MM.1S (cell line): ENCODE measurements around the gene DOCK4.

ENCODE experiments used
- DNase-seq: peaks from one replicate; pipeline ENCODE4 v3.0.0-alpha.2; 2015
- H2AFZ ChIP-seq: fragments of 300-600 bp; sonication (generic); 2 replicates; pipeline ENCODE4 v1.6.0; 2016; ENCODE audit warnings: antibody characterized with exemption, low read length
- H3F3A ChIP-seq: fragments of 300-600 bp; sonication (generic); 2 replicates; pipeline ENCODE4 v1.6.1; 2016; ENCODE audit warnings: mild to moderate bottlenecking, antibody characterized with exemption, low read length, moderate library complexity, mixed read lengths; ENCODE audit not compliant: insufficient read depth
- H3K27ac ChIP-seq: fragments of 300-600 bp; sonication (generic); 2 replicates; pipeline ENCODE4 v1.5.1; 2016; ENCODE audit warnings: mild to moderate bottlenecking, low read length
- H3K27me3 ChIP-seq: fragments of 300-600 bp; sonication (generic); replicated peaks from 2 replicates; pipeline ENCODE4 v1.6.0; 2016; ENCODE audit warnings: low read length; ENCODE audit not compliant: insufficient read depth
- H3K36me3 ChIP-seq: fragments of 300-600 bp; sonication (generic); replicated peaks from 2 replicates; pipeline ENCODE4 v1.6.1; 2016; ENCODE audit warnings: mild to moderate bottlenecking, low read length, mixed read lengths; ENCODE audit not compliant: insufficient read depth
- H3K4me1 ChIP-seq: fragments of 300-600 bp; sonication (generic); 2 replicates; pipeline ENCODE4 v1.6.1; 2016; ENCODE audit warnings: low read length, mixed read lengths
- H3K4me2 ChIP-seq: fragments of 300-600 bp; sonication (generic); 2 replicates; pipeline ENCODE4 v1.6.0; 2016; ENCODE audit warnings: low read depth, low read length
- H3K4me3 ChIP-seq: fragments of 300-600 bp; sonication (generic); 2 replicates; pipeline ENCODE4 v1.5.1; 2016; ENCODE audit warnings: low read length, mixed read lengths
- H3K79me2 ChIP-seq: fragments of 300-600 bp; sonication (generic); 2 replicates; pipeline ENCODE4 v1.6.1; 2016; ENCODE audit warnings: mixed run types, low read length, mixed read lengths
- H3K9ac ChIP-seq: fragments of 300-600 bp; sonication (generic); 2 replicates; pipeline ENCODE4 v1.6.1; 2016; ENCODE audit warnings: low read length, mixed read lengths
- H3K9me2 ChIP-seq: fragments of 300-600 bp; sonication (generic); replicated peaks from 2 replicates; pipeline ENCODE4 v1.6.1; 2016; ENCODE audit warnings: mild to moderate bottlenecking, low read length, mixed read lengths; ENCODE audit not compliant: insufficient read depth
- H3K9me3 ChIP-seq: fragments of 300-600 bp; sonication (generic); replicated peaks from 2 replicates; pipeline ENCODE4 v1.6.1; 2016; ENCODE audit warnings: mild to moderate bottlenecking, low read length, mixed read lengths; ENCODE audit not compliant: insufficient read depth
- H4K20me1 ChIP-seq: fragments of 300-600 bp; sonication (generic); 2 replicates; pipeline ENCODE4 v1.6.1; 2016; ENCODE audit warnings: mild to moderate bottlenecking, low read length, moderate library complexity, mixed read lengths; ENCODE audit not compliant: insufficient read depth
- EZH2 ChIP-seq: fragments of 300-600 bp; sonication (generic); optimal IDR thresholded peaks from 2 replicates; pipeline ENCODE3; 2017; ENCODE audit warnings: low read depth, mild to moderate bottlenecking, antibody characterized with exemption, low read length, mixed read lengths
- EZH2phosphoT487 ChIP-seq: fragments of 300-600 bp; sonication (generic); IDR thresholded peaks from 2 replicates; pipeline ENCODE4 v1.6.1; 2018; ENCODE audit warnings: antibody characterized with exemption, low read length
- TF ChIP-seq, protein P1 (sequence below): fragments of 300-600 bp; sonication (generic); IDR thresholded peaks from 2 replicates; pipeline ENCODE4 v1.5.1; 2016; ENCODE audit warnings: antibody characterized with exemption, low read length, mixed read lengths

DOCK4 gene

DNA sequence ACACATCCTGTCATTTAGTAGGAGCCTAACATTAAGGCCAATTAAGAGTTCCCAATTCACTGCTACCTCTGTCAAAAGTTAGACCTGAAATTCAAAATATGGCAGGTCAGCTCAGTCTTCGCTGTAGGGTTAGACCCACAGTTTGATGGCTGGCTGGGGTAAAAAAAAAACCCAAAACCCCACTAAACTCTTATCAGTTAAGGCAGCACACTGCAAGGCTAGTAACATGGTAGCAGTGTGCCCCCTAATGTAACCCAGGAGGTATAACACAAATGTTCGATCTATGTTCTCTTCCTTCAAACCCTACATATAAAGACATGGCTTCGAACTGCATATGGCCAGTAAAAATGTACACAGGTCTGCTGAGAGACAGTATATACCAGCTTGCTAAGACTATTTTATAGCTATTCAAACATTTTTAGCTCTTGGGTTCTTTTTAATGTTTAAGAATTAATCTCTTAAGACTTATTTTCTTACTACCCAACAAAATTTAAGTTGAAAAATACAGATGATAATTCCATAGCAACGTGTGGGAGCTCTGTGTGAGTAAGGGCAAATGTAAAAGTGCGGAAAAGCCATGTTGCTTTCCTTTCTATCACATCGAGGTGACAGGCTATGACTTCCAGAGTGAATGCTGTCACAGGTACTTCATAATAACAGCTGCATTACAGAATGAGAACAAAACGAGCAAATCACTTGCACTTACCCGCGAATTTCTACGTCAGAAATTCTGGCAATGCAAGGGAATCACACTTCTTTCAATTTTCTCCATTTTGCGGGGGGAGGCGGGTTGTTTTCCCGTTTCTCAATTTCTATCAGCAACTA is 475.5 kb downstream of the DOCK4 start:
- H3K9ac ChIP-seq: no peak overlapping the region
- no peak for TF ChIP-seq EZH2
- TF ChIP-seq, protein P1, sequence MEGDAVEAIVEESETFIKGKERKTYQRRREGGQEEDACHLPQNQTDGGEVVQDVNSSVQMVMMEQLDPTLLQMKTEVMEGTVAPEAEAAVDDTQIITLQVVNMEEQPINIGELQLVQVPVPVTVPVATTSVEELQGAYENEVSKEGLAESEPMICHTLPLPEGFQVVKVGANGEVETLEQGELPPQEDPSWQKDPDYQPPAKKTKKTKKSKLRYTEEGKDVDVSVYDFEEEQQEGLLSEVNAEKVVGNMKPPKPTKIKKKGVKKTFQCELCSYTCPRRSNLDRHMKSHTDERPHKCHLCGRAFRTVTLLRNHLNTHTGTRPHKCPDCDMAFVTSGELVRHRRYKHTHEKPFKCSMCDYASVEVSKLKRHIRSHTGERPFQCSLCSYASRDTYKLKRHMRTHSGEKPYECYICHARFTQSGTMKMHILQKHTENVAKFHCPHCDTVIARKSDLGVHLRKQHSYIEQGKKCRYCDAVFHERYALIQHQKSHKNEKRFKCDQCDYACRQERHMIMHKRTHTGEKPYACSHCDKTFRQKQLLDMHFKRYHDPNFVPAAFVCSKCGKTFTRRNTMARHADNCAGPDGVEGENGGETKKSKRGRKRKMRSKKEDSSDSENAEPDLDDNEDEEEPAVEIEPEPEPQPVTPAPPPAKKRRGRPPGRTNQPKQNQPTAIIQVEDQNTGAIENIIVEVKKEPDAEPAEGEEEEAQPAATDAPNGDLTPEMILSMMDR: peak; percentile 43
- no peaks in the 10 kb centered on the region for H3K79me2 ChIP-seq
- H3K27ac ChIP-seq: no peak overlapping the region
- no peak overlapping the region for H3K4me3 ChIP-seq
- H3K36me3 ChIP-seq: no peaks in the 10 kb centered on the region
- H3K9me3 ChIP-seq: no peaks in the 10 kb centered on the region
- H2AFZ ChIP-seq: no peak overlapping the region
- no peaks in the 10 kb centered on the region for H3F3A ChIP-seq
- H4K20me1 ChIP-seq: no peaks in the 10 kb centered on the region
- H3K4me2 ChIP-seq: no peak overlapping the region
- no peaks in the 10 kb centered on the region for H3K9me2 ChIP-seq
- no peaks in the 10 kb centered on the region for H3K27me3 ChIP-seq
- peak; percentile 29 for DNase-seq
- H3K4me1 ChIP-seq: no peaks in the 10 kb centered on the region

DNA sequence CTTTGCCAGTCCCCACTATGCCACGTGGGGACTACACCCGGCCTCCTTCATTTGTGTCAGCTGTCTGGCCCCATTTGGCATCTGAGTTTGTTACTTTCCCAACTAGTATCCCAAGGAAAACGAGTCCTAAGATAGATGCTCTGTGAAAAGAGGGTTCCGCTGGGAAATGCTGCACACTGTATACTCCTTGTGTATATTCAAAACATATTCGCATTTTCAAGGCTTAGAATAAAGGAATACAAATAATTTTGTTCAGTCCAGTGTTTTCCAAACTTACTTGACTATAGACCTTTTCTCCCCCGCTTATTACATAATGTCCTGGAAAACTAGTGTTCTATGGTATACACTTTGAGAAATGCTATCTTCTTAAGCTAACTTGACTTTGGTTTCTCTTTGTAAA is 476.1 kb downstream of the DOCK4 start:
- H3K9me3 ChIP-seq: no peaks in the 10 kb centered on the region
- H4K20me1 ChIP-seq: no peaks in the 10 kb centered on the region
- no peaks in the 10 kb centered on the region for H3K27me3 ChIP-seq
- no peaks in the 10 kb centered on the region for H3K4me1 ChIP-seq
- no peak overlapping the region for H3K4me2 ChIP-seq
- no peak overlapping the region for H3K9ac ChIP-seq
- no peaks in the 10 kb centered on the region for H3F3A ChIP-seq
- no peak overlapping the region for H3K4me3 ChIP-seq
- no peak for DNase-seq
- no peaks in the 10 kb centered on the region for H3K9me2 ChIP-seq
- TF ChIP-seq EZH2: no peak
- TF ChIP-seq, protein P1: no peak
- TF ChIP-seq EZH2phosphoT487: no peak
- no peaks in the 10 kb centered on the region for H3K36me3 ChIP-seq
- no peaks in the 10 kb centered on the region for H3K79me2 ChIP-seq
- no peak overlapping the region for H3K27ac ChIP-seq
- no peak overlapping the region for H2AFZ ChIP-seq

DNA sequence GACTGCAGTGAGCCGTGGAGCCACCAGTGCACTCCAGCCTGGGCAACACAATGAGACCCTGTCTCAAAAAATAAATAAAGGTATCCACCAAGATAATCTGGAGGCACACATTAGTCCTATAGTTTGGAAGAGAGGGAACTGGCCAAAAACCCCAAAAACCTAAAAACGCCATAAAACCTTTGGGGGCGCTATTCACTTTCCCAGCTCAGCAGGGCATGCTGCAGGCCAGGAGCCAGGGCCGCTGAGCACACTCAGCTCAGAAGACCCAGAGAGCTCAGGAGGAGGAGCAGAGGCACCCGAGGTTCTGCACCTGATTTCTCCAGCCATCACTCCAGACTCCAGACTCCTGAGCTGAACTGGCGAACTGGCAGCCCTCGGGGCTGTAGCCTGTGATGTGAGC is 476.7 kb downstream of the DOCK4 start:
- DNase-seq: no peak
- no peaks in the 10 kb centered on the region for H3K9me2 ChIP-seq
- H4K20me1 ChIP-seq: no peaks in the 10 kb centered on the region
- no peaks in the 10 kb centered on the region for H3K36me3 ChIP-seq
- TF ChIP-seq EZH2: no peak
- no peak for TF ChIP-seq EZH2phosphoT487
- no peaks in the 10 kb centered on the region for H3K4me1 ChIP-seq
- H3K4me2 ChIP-seq: no peak overlapping the region
- no peaks in the 10 kb centered on the region for H3K27me3 ChIP-seq
- no peak overlapping the region for H3K9ac ChIP-seq
- H3K79me2 ChIP-seq: no peaks in the 10 kb centered on the region
- no peak overlapping the region for H2AFZ ChIP-seq
- H3F3A ChIP-seq: no peaks in the 10 kb centered on the region
- no peaks in the 10 kb centered on the region for H3K9me3 ChIP-seq
- no peak overlapping the region for H3K4me3 ChIP-seq
- no peak overlapping the region for H3K27ac ChIP-seq

DNA sequence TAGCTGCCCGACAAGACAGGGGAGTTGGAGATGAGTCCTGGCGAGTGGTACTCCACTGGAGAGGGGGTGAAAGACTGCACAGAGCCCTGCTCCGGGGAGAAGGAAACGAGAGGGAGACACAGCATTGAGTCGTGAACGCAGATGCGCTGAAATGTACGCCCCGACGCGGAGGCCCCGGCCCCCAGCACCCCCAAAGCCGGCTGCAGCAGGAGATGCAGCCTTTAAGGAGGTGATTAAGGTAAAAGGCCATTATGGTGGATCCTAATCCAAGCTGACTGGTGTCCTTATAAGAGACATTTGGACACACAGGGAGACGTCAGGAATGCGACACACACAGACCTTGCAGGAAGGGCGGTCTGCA is 477.6 kb downstream of the DOCK4 start:
- H3K4me3 ChIP-seq: no peak overlapping the region
- H3K9me2 ChIP-seq: no peaks in the 10 kb centered on the region
- no peak for DNase-seq
- no peak overlapping the region for H3K4me2 ChIP-seq
- no peak overlapping the region for H3K27ac ChIP-seq
- no peak overlapping the region for H3K9ac ChIP-seq
- H3K36me3 ChIP-seq: no peaks in the 10 kb centered on the region
- no peaks in the 10 kb centered on the region for H4K20me1 ChIP-seq
- no peaks in the 10 kb centered on the region for H3K27me3 ChIP-seq
- no peaks in the 10 kb centered on the region for H3K9me3 ChIP-seq
- no peak overlapping the region for H2AFZ ChIP-seq
- no peaks in the 10 kb centered on the region for H3K79me2 ChIP-seq
- no peaks in the 10 kb centered on the region for H3K4me1 ChIP-seq
- H3F3A ChIP-seq: no peaks in the 10 kb centered on the region
- TF ChIP-seq, protein P1: no peak
- TF ChIP-seq EZH2phosphoT487 (no peak), EZH2 (no peak)
